ENCODE results near the gene ESYT1.
"Not testable (repeated sequence)": the region's sequence is repeated elsewhere in the genome, so short reads cannot be mapped to it uniquely, and the experiment has no call there.

- not testable (repeated sequence) for TF ChIP-seq CTCF (conservative IDR thresholded peaks at IDR 0.05 in 1 of 2, IDR thresholded peaks at IDR 0.05 in 1 of 2; ENCODE audit: low read depth in 1 of 2, low read length in 2 of 2); EZH2 (IDR thresholded peaks at IDR 0.05; ENCODE audit: low read length, missing control alignments)
Measured at GRCh38 chr12:56117082-56117706, 10.9 kb upstream of the ESYT1 start.

Data from fibroblast of lung (primary cell).